HepG2 (cell line): ENCODE results near the gene MED4. TPM values are rescaled to one million over a fixed set of nuclear protein-coding genes. Genes with fewer than 3 reads are reported as not detected.
A peak's percentile ranks its signal among the peaks of the same experiment; 100 is the strongest.

Experiments used
- ATAC-seq: fragments of 200-7000 bp; cut with Tn5 transposase; 3 replicates; pipeline ENCODE4 v1.9.1; 2020; ENCODE audit warnings: mild to moderate bottlenecking, moderate library complexity
- BruUV-seq: library from RNA; stranded (reverse); fragments of 400-500 nt; replicated peaks from 2 replicates; lab custom pipeline; 2021; lab: Mats Ljungman, UMichigan
- CTCF ChIA-PET: fragments of 300-600 bp; formaldehyde crosslinking; extraction: SDS; loops from one replicate; lab custom pipeline; 2021; ENCODE audit warnings: low total read pairs, inconsistent platforms, low intra/inter-chr PET ratio; lab: Yijun Ruan, JAX
- POLR2A ChIA-PET: fragments of 350-600 bp; sonication (Branson Sonifier 250); formaldehyde crosslinking; loops from one replicate; lab custom pipeline; 2020; ENCODE audit warnings: antibody characterized with exemption, inconsistent platforms; lab: Yijun Ruan, JAX
- DNase-seq: peaks from one replicate; pipeline ENCODE4 v3.0.0-alpha.2; 2015; ENCODE audit warnings: low spot score
- FAIRE-seq: peaks from 3 replicates; lab custom pipeline; 2011; peaks lifted over from hg19 to GRCh38; lab: Jason Lieb, UNC
- H2AFZ ChIP-seq: one replicate; pipeline ENCODE4 v1.6.1; 2011; ENCODE audit warnings: low read length, inconsistent platforms
- H3K27ac ChIP-seq: fragments of 300-600 bp; 3 replicates; pipeline ENCODE4 v1.8.0; 2011; ENCODE audit warnings: mixed run types, mild to moderate bottlenecking, mixed read lengths, low read length, inconsistent platforms; ENCODE audit not compliant: insufficient read depth; ENCODE audit errors: extremely low read length
- H3K27me3 ChIP-seq, 2 experiments: fragments of 200-600 bp in 1 of 2; 2 replicates in 1 of 2; 3 replicates in 1 of 2; pipeline versions ENCODE4 v1.6.0 to v1.8.0; 2011; ENCODE audit warnings: low read length in 2 of 2, mild to moderate bottlenecking in 2 of 2, moderate library complexity in 2 of 2, inconsistent platforms in 1 of 2; ENCODE audit not compliant: insufficient read depth in 2 of 2, control insufficient read depth in 1 of 2
- H3K36me3 ChIP-seq, 2 experiments: fragments of 200-600 bp in 1 of 2; replicated peaks in 1 of 2; 2 replicates in 1 of 2; 3 replicates in 1 of 2; pipeline versions ENCODE4 v1.5.1 to v1.8.0; 2011; ENCODE audit warnings: low read length in 2 of 2, inconsistent platforms in 1 of 2; ENCODE audit not compliant: insufficient read depth in 2 of 2, control insufficient read depth in 1 of 2
- H3K4me1 ChIP-seq: 2 replicates; pipeline ENCODE4 v1.5.1; 2012; ENCODE audit warnings: low read length, inconsistent platforms; ENCODE audit not compliant: insufficient read depth
- H3K4me2 ChIP-seq: 2 replicates; pipeline ENCODE4 v1.6.0; 2011; ENCODE audit warnings: low read depth, low read length, inconsistent platforms
- H3K4me3 ChIP-seq, 3 experiments: fragments of 200-600 bp in 1 of 3; sonication (generic), shearing (Covaris generic) in 1 of 3; replicated peaks in 1 of 3; 2 replicates each; pipeline ENCODE4 v1.5.1; 2011 to 2016; ENCODE audit warnings: low read length in 3 of 3, inconsistent platforms in 2 of 3, low read depth in 2 of 3, mild to moderate bottlenecking in 2 of 3, control low read depth in 1 of 3, mixed read lengths in 1 of 3; ENCODE audit not compliant: insufficient read depth in 1 of 3
- H3K79me2 ChIP-seq: one replicate; pipeline ENCODE4 v1.6.1; 2011; ENCODE audit warnings: low read length, inconsistent platforms; ENCODE audit not compliant: insufficient read depth
- H3K9ac ChIP-seq: 2 replicates; pipeline ENCODE4 v1.6.0; 2011; ENCODE audit warnings: mild to moderate bottlenecking, low read depth, low read length, inconsistent platforms; ENCODE audit not compliant: insufficient read depth
- H3K9me3 ChIP-seq: 2 replicates; pipeline ENCODE4 v1.5.1; 2012; ENCODE audit warnings: mild to moderate bottlenecking, low read length
- H4K20me1 ChIP-seq: 2 replicates; pipeline ENCODE4 v1.6.0; 2011; ENCODE audit warnings: inconsistent platforms, mild to moderate bottlenecking, low read length, moderate library complexity; ENCODE audit not compliant: insufficient read depth
- AGO1 ChIP-seq: fragments of 200-400 bp; formaldehyde crosslinking; IDR thresholded peaks from 2 replicates; pipeline ENCODE4 v1.6.1; 2017; ENCODE audit warnings: mild to moderate bottlenecking, low read depth, low read length, moderate library complexity; ENCODE audit not compliant: poor library complexity, severe bottlenecking
- EHMT2 ChIP-seq: fragments of 200-600 bp; sonication (generic); IDR thresholded peaks from 2 replicates; pipeline ENCODE4 v1.7.0; 2017; ENCODE audit warnings: antibody characterized with exemption, low read depth, low read length, borderline replicate concordance
- FOSL2 ChIP-seq: sonication (generic); formaldehyde crosslinking; IDR thresholded peaks from 2 replicates; pipeline ENCODE4 v1.4.0; 2020; ENCODE audit warnings: missing genetic modification reagents
- MIER2 ChIP-seq: IDR thresholded peaks from 2 replicates; pipeline ENCODE4 v1.6.1; 2016; ENCODE audit warnings: missing biosample characterization, missing genetic modification reagents
- NPAS2 ChIP-seq: sonication (generic); formaldehyde crosslinking; IDR thresholded peaks from 2 replicates; pipeline ENCODE4 v1.8.0; 2022; ENCODE audit warnings: mild to moderate bottlenecking, missing genetic modification reagents, borderline replicate concordance
- SMAD3 ChIP-seq: sonication (generic); formaldehyde crosslinking; IDR thresholded peaks from 2 replicates; pipeline ENCODE4 v1.4.0; 2020; ENCODE audit warnings: missing genetic modification reagents
- ZBTB3 ChIP-seq: sonication (generic); formaldehyde crosslinking; IDR thresholded peaks from 2 replicates; pipeline ENCODE4 v1.4.0; 2020; ENCODE audit warnings: low read depth, mild to moderate bottlenecking, moderate library complexity, missing genetic modification reagents, borderline replicate concordance
- ZBTB7A ChIP-seq: sonication (generic); formaldehyde crosslinking; IDR thresholded peaks from 2 replicates; pipeline ENCODE4 v1.8.0; 2022; ENCODE audit warnings: mild to moderate bottlenecking, missing genetic modification reagents
- ZFP62 ChIP-seq: sonication (generic); formaldehyde crosslinking; IDR thresholded peaks from 2 replicates; pipeline ENCODE4 v1.4.0; 2020; ENCODE audit warnings: missing genetic modification reagents
- ZNF33B ChIP-seq: sonication (generic); formaldehyde crosslinking; IDR thresholded peaks from 2 replicates; pipeline ENCODE4 v1.5.1; 2020; ENCODE audit warnings: mild to moderate bottlenecking, missing genetic modification reagents
- ZNF430 ChIP-seq: sonication (generic); formaldehyde crosslinking; IDR thresholded peaks from 2 replicates; pipeline ENCODE4 v1.9.0; 2021; ENCODE audit warnings: mild to moderate bottlenecking, missing genetic modification reagents
- ZNF432 ChIP-seq: sonication (generic); formaldehyde crosslinking; IDR thresholded peaks from 2 replicates; pipeline ENCODE4 v1.5.0; 2020; ENCODE audit warnings: missing genetic modification reagents, mild to moderate bottlenecking, borderline replicate concordance
- ZNF501 ChIP-seq: sonication (generic); formaldehyde crosslinking; IDR thresholded peaks from 2 replicates; pipeline ENCODE4 v1.5.1; 2020; ENCODE audit warnings: mild to moderate bottlenecking, moderate library complexity, missing genetic modification reagents
- ZNF564 ChIP-seq: sonication (generic); formaldehyde crosslinking; IDR thresholded peaks from 2 replicates; pipeline ENCODE4 v1.8.1; 2023; ENCODE audit warnings: mild to moderate bottlenecking, missing genetic modification reagents
- ZNF570 ChIP-seq: sonication (generic); formaldehyde crosslinking; IDR thresholded peaks from 2 replicates; pipeline ENCODE4 v1.4.0; 2020; ENCODE audit warnings: mild to moderate bottlenecking, missing genetic modification reagents, borderline replicate concordance
- ZNF607 ChIP-seq: sonication (generic); formaldehyde crosslinking; IDR thresholded peaks from 2 replicates; pipeline ENCODE4 v1.5.1; 2020; ENCODE audit warnings: missing genetic modification reagents, mild to moderate bottlenecking, borderline replicate concordance
- WGBS: methylation state at CpG from one replicate; pipeline ENCODE4 v1.1.6; 2017; ENCODE audit warnings: low lambda C conversion rate; 5-methylcytosine and 5-hydroxymethylcytosine counted together
- in situ Hi-C: cut with HindIII; loops from 2 replicates; pipeline ENCODE4 v1.10.0; 2017; ENCODE audit warnings: low pct_unique_long_range_greater_than_20kb; ENCODE audit not compliant: extremely low pct_ligation_motif_present
- intact Hi-C: fragments of 100-400 bp; cut with micrococcal nuclease; formaldehyde crosslinking; loops from one replicate; pipeline ENCODE4 v1.10.0; 2022; ENCODE audit not compliant: unreplicated experiment
- polyA plus RNA-seq, 8 experiments: library from polyadenylated mRNA; depleted of rRNA in 3 of 8; stranded (reverse) in 7 of 8; unstranded in 1 of 8; fragments of >200 nt; fragmentation: Illumina TruSeq in 4 of 8; extraction: Trizol in 4 of 8; gene quantifications; 2 replicates each; pipeline versions ENCODE4 v1.2.1 to v1.2.3, GENCODE V29; 2011 to 2016; ENCODE audit warnings: low read depth in 4 of 8, missing spikeins in 1 of 8, mixed read lengths in 1 of 8; ENCODE audit not compliant: insufficient read depth in 1 of 8
- total RNA-seq, 5 experiments: library from RNA; depleted of rRNA; stranded (reverse); fragments of >200 nt; fragmentation: Illumina TruSeq; extraction: Trizol; gene quantifications; 2 replicates each; pipeline ENCODE4 v1.2.3, GENCODE V29; 2016; ENCODE audit warnings: low read depth in 1 of 5
- TF ChIP-seq, protein P1 (sequence below): sonication (generic); formaldehyde crosslinking; conservative IDR thresholded peaks from 2 replicates; pipeline ENCODE4 v1.4.0; 2020; ENCODE audit warnings: missing genetic modification reagents
- TF ChIP-seq, protein P2 (sequence below): sonication (generic); formaldehyde crosslinking; conservative IDR thresholded peaks from 2 replicates; pipeline ENCODE4 v1.4.0; 2020; ENCODE audit warnings: missing genetic modification reagents
- TF ChIP-seq, protein P3 (sequence below), 2 experiments: fragments of 450-650 bp in 1 of 2; sonication (generic) in 1 of 2; formaldehyde crosslinking; IDR thresholded peaks; 2 replicates each; pipeline versions ENCODE4 v1.5.0 to v1.8.0; 2020 to 2022; ENCODE audit warnings: mild to moderate bottlenecking in 1 of 2, missing genetic modification reagents in 1 of 2

MED4 gene
- total and polyA plus RNA-seq, 2 of the 13 experiments (the other 11 are each of a cell fraction or from before 2014, with no cell fraction given) = 49.4 to 57.8 TPM

DNA sequence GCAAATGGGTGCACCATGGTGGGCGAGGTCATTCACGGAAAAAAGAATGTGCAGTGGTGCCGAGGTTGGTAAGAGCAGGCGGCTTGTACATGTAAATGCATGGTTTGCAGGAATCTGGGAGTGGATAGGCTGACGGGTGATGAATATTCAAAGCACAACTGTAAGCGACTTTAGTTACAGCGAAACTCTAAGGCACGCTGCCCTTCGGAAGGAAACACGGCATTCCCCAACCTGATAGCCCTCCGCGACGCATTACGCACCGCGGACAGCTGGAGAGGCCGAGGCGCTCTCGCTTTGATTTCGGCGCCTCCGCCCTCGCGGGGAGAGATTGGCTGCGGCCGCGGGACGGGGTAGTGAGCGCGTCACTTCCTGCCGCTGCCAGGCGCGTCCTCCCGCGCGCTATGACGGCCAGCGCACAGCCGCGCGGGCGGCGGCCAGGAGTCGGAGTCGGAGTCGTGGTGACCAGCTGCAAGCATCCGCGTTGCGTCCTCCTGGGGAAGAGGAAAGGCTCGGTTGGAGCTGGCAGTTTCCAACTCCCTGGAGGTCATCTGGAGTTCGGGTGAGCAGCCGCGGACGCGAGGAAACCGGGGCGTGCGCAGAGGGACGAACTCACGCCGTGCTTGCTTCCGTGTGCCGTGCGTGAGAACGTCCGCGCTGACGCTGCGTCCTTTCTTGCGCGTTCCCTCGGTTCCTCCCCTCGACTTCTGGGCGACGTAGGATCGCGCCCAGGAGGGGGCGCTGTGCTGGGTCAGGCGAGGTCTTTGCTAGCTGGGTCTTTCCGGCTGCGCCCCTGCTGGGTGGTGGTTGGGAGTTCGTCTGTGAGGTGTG, 57.3 kb downstream of the MED4 start, which contains the start of gene NUDT15:
NUDT15 (plus strand) TSS at position 381 of the 828 bp plus-strand sequence; CDS start at position 402, 21 bp downstream.
- in situ Hi-C loops (no loop called here), intact Hi-C loops (loop anchor here (1.0 to 5.0 kb wide), 2 partner anchors 35 to 543 kb away; partner anchors contain the start of gene SUCLA2)
- Histone ChIP-seq H3K36me3 (peaks cover 0 to 14% of the 10 kb centered on the region in 2 experiments; a peak in 3 of 5 replicates), H3K9me3 (no peaks in the 10 kb centered on the region), H3K27me3 (no peaks in the 10 kb centered on the region; a peak in 1 of 5 replicates), H2AFZ (peak within 1 kb of the TSS; percentile 85), H3K79me2 (peaks cover 17% of the 10 kb centered on the region), H3K4me2 (peak within 1 kb of the TSS; percentile 86), H3K4me1 (peaks cover 33% of the 10 kb centered on the region), H3K4me3 (peak within 1 kb of the TSS; percentile 70 to 80 (median 72)), H3K27ac (peak within 1 kb of the TSS; percentile 94), H4K20me1 (no peaks in the 10 kb centered on the region), H3K9ac (peak within 1 kb of the TSS; percentile 91)
- ATAC-seq = peak; percentile 96
- no TSS peak for BruUV-seq
- 0% methylated on average over 27 of the region's 82 CpGs for WGBS
- peak; percentile 92 for DNase-seq
- CTCF ChIA-PET = interaction anchor here (0.6 to 1.6 kb wide), 4 partner anchors 37 to 732 kb away, joined by 4 to 6 read pairs (median 4); partner anchors contain the start of genes MED4 and SUCLA2
- POLR2A ChIA-PET = interaction anchor here (0.5 to 1.8 kb wide), 13 partner anchors 10 to 495 kb away, joined by 3 to 17 read pairs (median 4); partner anchors contain the start of genes MED4, RCBTB2 and SUCLA2
- peak; percentile 82 for FAIRE-seq
- TF ChIP-seq ZFP62 (CRISPR knock-in tag) (no peak), ZNF607 (CRISPR knock-in tag) (peak; percentile 93), EHMT2 (no peak), MIER2 (0 out of 2 replicates have a peak, but pooled peaks have one; percentile 42), AGO1 (peak; percentile 63), ZBTB7A (CRISPR knock-in tag) (0 out of 2 replicates have a peak, but pooled peaks have one; percentile 55), ZBTB3 (CRISPR knock-in tag) (peak; percentile 89; the same call in 1 of the 2 replicates), ZNF564 (CRISPR knock-in tag) (peak; percentile 97), SMAD3 (CRISPR knock-in tag) (0 out of 2 replicates have a peak, but pooled peaks have one; percentile 63), ZNF570 (CRISPR knock-in tag) (peak; percentile 71; the same call in 1 of the 2 replicates), NPAS2 (CRISPR knock-in tag) (no peak), ZNF33B (CRISPR knock-in tag) (peak; percentile 91; the same call in 1 of the 2 replicates), ZNF501 (CRISPR knock-in tag) (peak; percentile 96), ZNF430 (CRISPR knock-in tag) (peak; percentile 96), ZNF432 (CRISPR knock-in tag) (no peak), FOSL2 (CRISPR knock-in tag) (peak; percentile 56)
- TF ChIP-seq, protein P1, sequence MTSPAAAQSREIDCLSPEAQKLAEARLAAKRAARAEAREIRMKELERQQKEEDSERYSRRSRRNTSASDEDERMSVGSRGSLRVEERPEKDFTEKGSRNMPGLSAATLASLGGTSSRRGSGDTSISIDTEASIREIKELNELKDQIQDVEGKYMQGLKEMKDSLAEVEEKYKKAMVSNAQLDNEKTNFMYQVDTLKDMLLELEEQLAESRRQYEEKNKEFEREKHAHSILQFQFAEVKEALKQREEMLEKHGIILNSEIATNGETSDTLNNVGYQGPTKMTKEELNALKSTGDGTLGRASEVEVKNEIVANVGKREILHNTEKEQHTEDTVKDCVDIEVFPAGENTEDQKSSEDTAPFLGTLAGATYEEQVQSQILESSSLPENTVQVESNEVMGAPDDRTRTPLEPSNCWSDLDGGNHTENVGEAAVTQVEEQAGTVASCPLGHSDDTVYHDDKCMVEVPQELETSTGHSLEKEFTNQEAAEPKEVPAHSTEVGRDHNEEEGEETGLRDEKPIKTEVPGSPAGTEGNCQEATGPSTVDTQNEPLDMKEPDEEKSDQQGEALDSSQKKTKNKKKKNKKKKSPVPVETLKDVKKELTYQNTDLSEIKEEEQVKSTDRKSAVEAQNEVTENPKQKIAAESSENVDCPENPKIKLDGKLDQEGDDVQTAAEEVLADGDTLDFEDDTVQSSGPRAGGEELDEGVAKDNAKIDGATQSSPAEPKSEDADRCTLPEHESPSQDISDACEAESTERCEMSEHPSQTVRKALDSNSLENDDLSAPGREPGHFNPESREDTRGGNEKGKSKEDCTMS (CRISPR knock-in tag) = no peak
- TF ChIP-seq, protein P2, sequence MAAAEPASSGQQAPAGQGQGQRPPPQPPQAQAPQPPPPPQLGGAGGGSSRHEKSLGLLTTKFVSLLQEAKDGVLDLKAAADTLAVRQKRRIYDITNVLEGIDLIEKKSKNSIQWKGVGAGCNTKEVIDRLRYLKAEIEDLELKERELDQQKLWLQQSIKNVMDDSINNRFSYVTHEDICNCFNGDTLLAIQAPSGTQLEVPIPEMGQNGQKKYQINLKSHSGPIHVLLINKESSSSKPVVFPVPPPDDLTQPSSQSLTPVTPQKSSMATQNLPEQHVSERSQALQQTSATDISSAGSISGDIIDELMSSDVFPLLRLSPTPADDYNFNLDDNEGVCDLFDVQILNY (CRISPR knock-in tag) = peak; percentile 99
- TF ChIP-seq, protein P3, sequence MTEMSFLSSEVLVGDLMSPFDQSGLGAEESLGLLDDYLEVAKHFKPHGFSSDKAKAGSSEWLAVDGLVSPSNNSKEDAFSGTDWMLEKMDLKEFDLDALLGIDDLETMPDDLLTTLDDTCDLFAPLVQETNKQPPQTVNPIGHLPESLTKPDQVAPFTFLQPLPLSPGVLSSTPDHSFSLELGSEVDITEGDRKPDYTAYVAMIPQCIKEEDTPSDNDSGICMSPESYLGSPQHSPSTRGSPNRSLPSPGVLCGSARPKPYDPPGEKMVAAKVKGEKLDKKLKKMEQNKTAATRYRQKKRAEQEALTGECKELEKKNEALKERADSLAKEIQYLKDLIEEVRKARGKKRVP (CRISPR knock-in tag; IDR thresholded peaks at IDR 0.05) = peak in 1 of 2 experiments; percentile 80; a peak in 2 of 4 replicates
